Measurements from ENCODE around the gene F2RL2.

DNA sequence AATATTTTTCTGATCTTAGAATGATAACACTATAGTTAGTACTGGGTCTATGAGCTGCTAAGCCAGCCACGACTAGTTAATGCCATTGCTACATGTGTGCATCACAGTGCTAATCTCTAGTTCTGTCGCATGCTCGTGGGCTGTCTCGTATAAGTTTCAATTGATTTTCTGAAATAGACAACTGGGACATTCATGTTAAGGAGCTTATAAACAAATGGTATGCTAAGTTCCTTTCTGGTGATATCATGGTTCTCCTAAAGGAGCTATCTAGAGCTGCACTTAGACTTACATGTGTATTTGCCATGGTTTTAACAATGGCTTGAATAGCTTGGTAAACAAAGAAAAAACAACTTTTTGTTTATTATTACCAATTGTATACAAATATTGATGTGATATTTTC is 46.2 kb downstream of the F2RL2 start:
- TF ChIP-seq POLR2A (IDR thresholded peaks at IDR 0.05) = no peak
- TF ChIP-seq, protein P1, sequence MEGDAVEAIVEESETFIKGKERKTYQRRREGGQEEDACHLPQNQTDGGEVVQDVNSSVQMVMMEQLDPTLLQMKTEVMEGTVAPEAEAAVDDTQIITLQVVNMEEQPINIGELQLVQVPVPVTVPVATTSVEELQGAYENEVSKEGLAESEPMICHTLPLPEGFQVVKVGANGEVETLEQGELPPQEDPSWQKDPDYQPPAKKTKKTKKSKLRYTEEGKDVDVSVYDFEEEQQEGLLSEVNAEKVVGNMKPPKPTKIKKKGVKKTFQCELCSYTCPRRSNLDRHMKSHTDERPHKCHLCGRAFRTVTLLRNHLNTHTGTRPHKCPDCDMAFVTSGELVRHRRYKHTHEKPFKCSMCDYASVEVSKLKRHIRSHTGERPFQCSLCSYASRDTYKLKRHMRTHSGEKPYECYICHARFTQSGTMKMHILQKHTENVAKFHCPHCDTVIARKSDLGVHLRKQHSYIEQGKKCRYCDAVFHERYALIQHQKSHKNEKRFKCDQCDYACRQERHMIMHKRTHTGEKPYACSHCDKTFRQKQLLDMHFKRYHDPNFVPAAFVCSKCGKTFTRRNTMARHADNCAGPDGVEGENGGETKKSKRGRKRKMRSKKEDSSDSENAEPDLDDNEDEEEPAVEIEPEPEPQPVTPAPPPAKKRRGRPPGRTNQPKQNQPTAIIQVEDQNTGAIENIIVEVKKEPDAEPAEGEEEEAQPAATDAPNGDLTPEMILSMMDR (IDR thresholded peaks at IDR 0.05) = no peak

Measured in testis (tissue), 2 donors.